H9 (cell line): Measurements from ENCODE around the gene PRDM11. TPM values are rescaled to one million over a fixed set of nuclear protein-coding genes. Genes with fewer than 3 reads are reported as not detected.

Experiments
- DNase-seq: peaks from one replicate; pipeline ENCODE4 v3.0.0-alpha.2; 2017
- H2AFZ ChIP-seq: one replicate; pipeline ENCODE4 v1.6.1; 2013; ENCODE audit warnings: mild to moderate bottlenecking, low read length, control low read depth, moderate library complexity
- H2AK5ac ChIP-seq: 2 replicates; pipeline ENCODE4 v1.6.1; 2013; ENCODE audit warnings: low read length, control low read depth, mixed read lengths; ENCODE audit not compliant: insufficient read length
- H2BK120ac ChIP-seq: one replicate; pipeline ENCODE4 v1.6.1; 2013; ENCODE audit warnings: low read depth, mild to moderate bottlenecking, low read length, control low read depth, inconsistent platforms; ENCODE audit not compliant: poor library complexity, severe bottlenecking
- H2BK12ac ChIP-seq: 2 replicates; pipeline ENCODE4 v1.6.1; 2013; ENCODE audit warnings: low read length, control low read depth, mixed read lengths, low read depth; ENCODE audit not compliant: insufficient read length
- H2BK15ac ChIP-seq: 2 replicates; pipeline ENCODE4 v1.6.1; 2013; ENCODE audit warnings: low read depth, low read length, control low read depth
- H2BK20ac ChIP-seq: one replicate; pipeline ENCODE4 v1.6.1; 2013; ENCODE audit warnings: low read depth, mild to moderate bottlenecking, low read length, control low read depth, inconsistent platforms; ENCODE audit not compliant: poor library complexity, severe bottlenecking
- H2BK5ac ChIP-seq: 2 replicates; pipeline ENCODE4 v1.6.1; 2013; ENCODE audit warnings: low read length, control low read depth, mixed read lengths; ENCODE audit not compliant: insufficient read length
- H3K14ac ChIP-seq: 2 replicates; pipeline ENCODE4 v1.6.1; 2013; ENCODE audit warnings: low read length, control low read depth; ENCODE audit not compliant: insufficient read depth
- H3K18ac ChIP-seq: 2 replicates; pipeline ENCODE4 v1.6.1; 2013; ENCODE audit warnings: low read depth, mild to moderate bottlenecking, mixed read lengths, low read length, control low read depth; ENCODE audit not compliant: insufficient read length
- H3K23ac ChIP-seq: 2 replicates; pipeline ENCODE4 v1.6.1; 2013; ENCODE audit warnings: low read length, control low read depth, mixed read lengths, low read depth; ENCODE audit not compliant: insufficient read length
- H3K23me2 ChIP-seq: 2 replicates; pipeline ENCODE4 v1.6.1; 2013; ENCODE audit warnings: low read depth, mild to moderate bottlenecking, mixed read lengths, low read length, control low read depth; ENCODE audit not compliant: insufficient read length, poor library complexity, severe bottlenecking
- H3K27ac ChIP-seq: 2 replicates; pipeline ENCODE4 v1.5.1; 2013; ENCODE audit warnings: low read length, control low read depth, mixed read lengths, low read depth; ENCODE audit not compliant: insufficient read length
- H3K27me3 ChIP-seq: 2 replicates; pipeline ENCODE4 v1.6.1; 2013; ENCODE audit warnings: low read length, control low read depth, inconsistent platforms; ENCODE audit not compliant: insufficient read depth
- H3K4ac ChIP-seq: 2 replicates; pipeline ENCODE4 v1.6.1; 2013; ENCODE audit warnings: low read depth, mild to moderate bottlenecking, control low read depth, inconsistent platforms, low read length, moderate library complexity
- H3K4me1 ChIP-seq: 2 replicates; pipeline ENCODE4 v1.6.1; 2013; ENCODE audit warnings: low read length, control low read depth, inconsistent platforms; ENCODE audit not compliant: insufficient read depth
- H3K4me2 ChIP-seq: 2 replicates; pipeline ENCODE4 v1.6.1; 2013; ENCODE audit warnings: low read length, control low read depth, mixed read lengths; ENCODE audit not compliant: insufficient read length, insufficient read depth
- H3K56ac ChIP-seq: 2 replicates; pipeline ENCODE4 v1.6.1; 2013; ENCODE audit warnings: low read depth, mild to moderate bottlenecking, mixed read lengths, low read length, control low read depth; ENCODE audit not compliant: insufficient read length
- H3K79me1 ChIP-seq: 2 replicates; pipeline ENCODE4 v1.6.1; 2013; ENCODE audit warnings: low read depth, mild to moderate bottlenecking, moderate library complexity, low read length, control low read depth, inconsistent platforms; ENCODE audit not compliant: insufficient read depth, poor library complexity, severe bottlenecking
- H3K79me2 ChIP-seq: 2 replicates; pipeline ENCODE4 v1.6.1; 2013; ENCODE audit warnings: low read length, control low read depth, inconsistent platforms; ENCODE audit not compliant: insufficient read depth
- H3K9ac ChIP-seq: 2 replicates; pipeline ENCODE4 v1.6.1; 2013; ENCODE audit warnings: low read length, control low read depth, mixed read lengths; ENCODE audit not compliant: insufficient read length; ENCODE audit errors: extremely low read depth
- H3K9me3 ChIP-seq: one replicate; pipeline ENCODE4 v1.6.1; 2013; ENCODE audit warnings: low read depth, low read length, inconsistent platforms; ENCODE audit not compliant: control insufficient read depth
- H3T11ph ChIP-seq: one replicate; pipeline ENCODE4 v1.6.1; 2013; ENCODE audit warnings: mild to moderate bottlenecking, low read length, control low read depth, inconsistent platforms
- H4K20me1 ChIP-seq: one replicate; pipeline ENCODE4 v1.6.1; 2013; ENCODE audit not compliant: control insufficient read depth, insufficient read length, insufficient read depth
- H4K5ac ChIP-seq: 2 replicates; pipeline ENCODE4 v1.6.1; 2013; ENCODE audit warnings: low read depth, mild to moderate bottlenecking, mixed read lengths, low read length, control low read depth; ENCODE audit not compliant: insufficient read length
- H4K8ac ChIP-seq: replicated peaks from 2 replicates; pipeline ENCODE4 v1.6.1; 2013; ENCODE audit warnings: low read length, control low read depth, mixed read lengths, low read depth; ENCODE audit not compliant: insufficient read length
- H4K91ac ChIP-seq: 2 replicates; pipeline ENCODE4 v1.6.1; 2013; ENCODE audit warnings: low read depth, mild to moderate bottlenecking, moderate library complexity, mixed read lengths, low read length, control low read depth; ENCODE audit not compliant: insufficient read length
- H3K27ac Mint-ChIP-seq, 3 experiments: 2 replicates in 2 of 3; 3 replicates in 1 of 3; pipeline ENCODE4 v1.8.0; 2020 to 2021; ENCODE audit warnings: mixed read lengths in 3 of 3, mild to moderate bottlenecking in 1 of 3, moderate library complexity in 1 of 3
- H3K27me3 Mint-ChIP-seq: 2 replicates; pipeline ENCODE4 v1.8.0; 2021; ENCODE audit warnings: low read depth, mild to moderate bottlenecking, moderate library complexity, mixed read lengths
- H3K36me3 Mint-ChIP-seq, 3 experiments: 2 replicates in 2 of 3; 3 replicates in 1 of 3; pipeline ENCODE4 v1.8.0; 2020 to 2021; ENCODE audit warnings: low read depth in 3 of 3, mixed read lengths in 3 of 3; ENCODE audit not compliant: insufficient read depth in 1 of 3
- H3K4me1 Mint-ChIP-seq, 2 experiments: 2 replicates each; pipeline ENCODE4 v1.8.0; 2020; ENCODE audit warnings: mixed read lengths in 2 of 2
- H3K4me3 Mint-ChIP-seq, 2 experiments: 2 replicates in 1 of 2; 3 replicates in 1 of 2; pipeline ENCODE4 v1.8.0; 2020 to 2021; ENCODE audit warnings: mild to moderate bottlenecking in 2 of 2, mixed read lengths in 2 of 2, moderate library complexity in 1 of 2
- H3K9me3 Mint-ChIP-seq, 2 experiments: 2 replicates in 1 of 2; 3 replicates in 1 of 2; pipeline ENCODE4 v1.8.0; 2020; ENCODE audit warnings: mild to moderate bottlenecking in 2 of 2, mixed read lengths in 2 of 2, moderate library complexity in 1 of 2
- CTCF ChIP-seq: fragments of 200-600 bp; sonication (generic); conservative IDR thresholded peaks from 3 replicates; pipeline ENCODE4 v1.8.0; 2021; ENCODE audit warnings: antibody characterized with exemption, mild to moderate bottlenecking
- WGBS: extraction: QIAGEN DNeasy Blood & Tissue Kit; methylation state at CpG from one replicate; pipeline ENCODE4 v1.1.7; 2013; ENCODE audit warnings: missing lambda C conversion rate, low lambda C conversion rate, mixed read lengths; ENCODE audit not compliant: insufficient read length; ENCODE audit errors: extremely low coverage; 5-methylcytosine and 5-hydroxymethylcytosine counted together
- total RNA-seq: library from RNA; stranded (reverse); gene quantifications from 2 replicates; pipeline ENCODE4 v1.2.1, GENCODE V29; 2021

The PRDM11 gene
- total RNA-seq, 1 experiment from 2014 or later: 11.5 TPM

GRCh38 chr11:45252134-45252856 lies 105.9 kb downstream of the PRDM11 start:
- Histone ChIP-seq H3K14ac (no peak overlapping the region), H3T11ph (no peak overlapping the region), H3K4me2 (no peak overlapping the region), H4K20me1 (no peaks in the 10 kb centered on the region), H3K27me3 (no peaks in the 10 kb centered on the region), H3K23me2 (no peaks in the 10 kb centered on the region), H4K5ac (no peak overlapping the region), H4K91ac (no peak overlapping the region), H2BK120ac (no peak overlapping the region), H3K23ac (no peak overlapping the region), H3K4me1 (no peaks in the 10 kb centered on the region), H3K4ac (no peak overlapping the region), H3K27ac (no peak overlapping the region), H3K18ac (no peak overlapping the region), H2BK15ac (no peak overlapping the region), H3K79me2 (no peaks in the 10 kb centered on the region), H2BK12ac (no peak overlapping the region), H3K79me1 (no peaks in the 10 kb centered on the region), H3K56ac (no peak overlapping the region), H3K9me3 (no peaks in the 10 kb centered on the region), H2AFZ (no peak overlapping the region), H2BK5ac (no peak overlapping the region), H2BK20ac (no peak overlapping the region), H2AK5ac (no peak overlapping the region), H3K9ac (no peak overlapping the region), H4K8ac (no peak overlapping the region)
- TF ChIP-seq CTCF: peak; percentile 95
- Mint-ChIP-seq H3K27me3 (peaks cover 2% of the 10 kb centered on the region), H3K27ac (no peak overlapping the region), H3K4me3 (no peak overlapping the region), H3K4me1 (peaks cover 2% of the 10 kb centered on the region in 2 experiments; a peak in 2 of 4 replicates), H3K36me3 (no peaks in the 10 kb centered on the region; a peak in 1 of 7 replicates), H3K9me3 (no peaks in the 10 kb centered on the region)
- WGBS: no CpG with 5 or more reads among the region's 22 CpGs
- DNase-seq: peak; percentile 92
